Measurements from ENCODE around the gene LRRC36.

LRRC36 gene

DNA sequence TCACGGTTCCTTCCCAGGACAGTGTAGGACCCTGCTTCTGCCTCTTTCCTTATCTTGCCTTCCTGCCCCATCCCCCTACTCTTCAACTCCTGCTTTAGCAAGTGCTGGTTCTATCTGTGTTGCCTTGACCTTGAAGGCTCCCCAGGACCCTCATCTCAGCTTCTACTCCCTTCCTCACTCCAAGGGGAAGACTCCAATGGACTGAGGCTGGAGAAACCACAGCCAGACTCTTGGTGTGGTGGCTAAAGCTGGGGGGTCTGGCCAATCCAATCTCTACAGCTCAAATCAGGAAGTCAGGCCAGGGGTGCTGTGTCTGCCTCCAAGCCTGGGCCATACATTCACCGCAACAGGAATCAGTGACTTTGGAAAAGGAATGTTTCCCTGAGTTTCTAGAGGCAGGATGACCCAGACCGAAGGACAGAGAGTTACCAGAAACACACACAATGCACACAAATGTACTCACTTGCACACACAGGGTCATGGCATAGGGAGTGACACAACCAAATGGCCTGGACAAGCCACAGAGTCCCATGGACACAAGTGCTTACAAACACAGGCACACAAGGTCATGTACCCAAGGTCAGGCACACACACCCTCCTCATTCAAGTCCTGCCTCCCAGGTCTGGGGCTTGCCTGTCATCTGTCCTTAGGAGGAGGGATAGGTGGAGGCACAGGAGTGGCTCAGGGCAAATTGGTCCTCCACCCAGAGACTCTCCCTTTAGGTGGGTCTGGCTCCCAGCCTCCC lies 102.6 kb downstream of the LRRC36 start:
- no peak for DNase-seq (ENCODE audit: low read depth)
- H3K4me3 ChIP-seq (ENCODE audit: control insufficient read depth, low read depth, low read length): no peak overlapping the region
- TF ChIP-seq, protein P1, sequence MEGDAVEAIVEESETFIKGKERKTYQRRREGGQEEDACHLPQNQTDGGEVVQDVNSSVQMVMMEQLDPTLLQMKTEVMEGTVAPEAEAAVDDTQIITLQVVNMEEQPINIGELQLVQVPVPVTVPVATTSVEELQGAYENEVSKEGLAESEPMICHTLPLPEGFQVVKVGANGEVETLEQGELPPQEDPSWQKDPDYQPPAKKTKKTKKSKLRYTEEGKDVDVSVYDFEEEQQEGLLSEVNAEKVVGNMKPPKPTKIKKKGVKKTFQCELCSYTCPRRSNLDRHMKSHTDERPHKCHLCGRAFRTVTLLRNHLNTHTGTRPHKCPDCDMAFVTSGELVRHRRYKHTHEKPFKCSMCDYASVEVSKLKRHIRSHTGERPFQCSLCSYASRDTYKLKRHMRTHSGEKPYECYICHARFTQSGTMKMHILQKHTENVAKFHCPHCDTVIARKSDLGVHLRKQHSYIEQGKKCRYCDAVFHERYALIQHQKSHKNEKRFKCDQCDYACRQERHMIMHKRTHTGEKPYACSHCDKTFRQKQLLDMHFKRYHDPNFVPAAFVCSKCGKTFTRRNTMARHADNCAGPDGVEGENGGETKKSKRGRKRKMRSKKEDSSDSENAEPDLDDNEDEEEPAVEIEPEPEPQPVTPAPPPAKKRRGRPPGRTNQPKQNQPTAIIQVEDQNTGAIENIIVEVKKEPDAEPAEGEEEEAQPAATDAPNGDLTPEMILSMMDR (conservative IDR thresholded peaks at IDR 0.05; ENCODE audit: control insufficient read depth, insufficient read depth, low read depth, low read length): no peak

DNA sequence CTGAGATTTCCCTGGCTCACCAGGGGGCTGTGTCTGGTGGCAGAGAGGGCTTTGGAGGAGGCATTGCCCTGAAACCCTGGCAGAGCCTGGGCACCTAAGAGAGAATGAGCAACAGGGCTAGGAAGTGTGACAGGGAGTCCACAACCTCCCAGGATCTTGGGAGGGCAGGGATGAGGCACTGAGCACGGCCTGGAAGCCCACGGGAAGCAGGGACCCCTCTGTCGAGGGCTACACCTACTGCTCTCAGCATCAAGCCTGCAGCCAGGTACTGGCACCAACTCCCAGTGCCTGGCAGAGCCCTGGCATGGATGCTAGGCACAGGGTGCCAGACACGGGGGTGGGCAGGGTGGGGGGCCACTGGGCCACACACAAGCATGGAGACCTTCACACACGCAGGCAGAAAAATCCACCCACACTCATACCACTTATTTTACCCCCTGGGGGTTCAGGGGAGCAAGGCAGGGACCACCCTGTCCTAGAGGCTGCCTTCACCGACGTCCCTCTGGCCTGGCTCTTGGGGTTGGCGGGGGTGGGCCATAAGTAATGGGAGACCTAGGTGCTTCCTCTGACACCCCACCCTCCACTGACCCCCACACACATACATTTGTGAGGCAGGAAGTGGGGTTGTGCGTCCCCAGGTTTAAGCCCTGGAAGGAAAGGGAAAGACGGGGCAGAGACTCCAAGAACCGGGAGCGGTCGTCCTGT lies 103.3 kb downstream of the LRRC36 start:
- DNase-seq (ENCODE audit: low read depth): no peak
- TF ChIP-seq, protein P1 (conservative IDR thresholded peaks at IDR 0.05; ENCODE audit: control insufficient read depth, insufficient read depth, low read depth, low read length): no peak
- H3K4me3 ChIP-seq (ENCODE audit: control insufficient read depth, low read depth, low read length): no peak overlapping the region

DNA sequence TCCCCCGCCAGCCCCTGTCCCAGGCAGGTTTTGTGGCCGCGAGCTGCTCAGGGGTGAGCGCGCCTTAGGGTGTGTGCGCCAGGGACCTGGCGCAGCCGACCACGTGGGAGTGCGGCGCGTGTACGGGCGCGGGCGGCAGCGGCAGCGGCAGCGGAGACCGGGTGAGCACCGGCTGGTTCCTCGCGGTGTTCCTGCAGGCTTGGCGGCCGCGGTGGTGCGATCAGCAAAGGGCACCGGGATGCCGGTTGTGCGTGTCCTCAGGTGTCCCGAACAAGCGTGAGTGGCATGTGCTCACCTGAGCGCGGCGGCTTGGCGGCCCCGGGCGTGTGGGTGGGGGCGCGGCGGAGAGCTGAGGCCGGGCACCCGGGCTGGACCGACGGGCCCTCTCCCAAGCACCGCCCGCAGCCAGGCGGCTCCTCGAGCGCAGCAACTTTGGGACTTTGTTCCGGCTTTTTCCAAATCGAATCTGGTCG lies 103.9 kb downstream of the LRRC36 start:
- TF ChIP-seq, protein P1 (conservative IDR thresholded peaks at IDR 0.05; ENCODE audit: control insufficient read depth, insufficient read depth, low read depth, low read length): no peak
- H3K4me3 ChIP-seq (ENCODE audit: control insufficient read depth, low read depth, low read length): peak overlapping the region; percentile 7
- no peak for DNase-seq (ENCODE audit: low read depth)

DNA sequence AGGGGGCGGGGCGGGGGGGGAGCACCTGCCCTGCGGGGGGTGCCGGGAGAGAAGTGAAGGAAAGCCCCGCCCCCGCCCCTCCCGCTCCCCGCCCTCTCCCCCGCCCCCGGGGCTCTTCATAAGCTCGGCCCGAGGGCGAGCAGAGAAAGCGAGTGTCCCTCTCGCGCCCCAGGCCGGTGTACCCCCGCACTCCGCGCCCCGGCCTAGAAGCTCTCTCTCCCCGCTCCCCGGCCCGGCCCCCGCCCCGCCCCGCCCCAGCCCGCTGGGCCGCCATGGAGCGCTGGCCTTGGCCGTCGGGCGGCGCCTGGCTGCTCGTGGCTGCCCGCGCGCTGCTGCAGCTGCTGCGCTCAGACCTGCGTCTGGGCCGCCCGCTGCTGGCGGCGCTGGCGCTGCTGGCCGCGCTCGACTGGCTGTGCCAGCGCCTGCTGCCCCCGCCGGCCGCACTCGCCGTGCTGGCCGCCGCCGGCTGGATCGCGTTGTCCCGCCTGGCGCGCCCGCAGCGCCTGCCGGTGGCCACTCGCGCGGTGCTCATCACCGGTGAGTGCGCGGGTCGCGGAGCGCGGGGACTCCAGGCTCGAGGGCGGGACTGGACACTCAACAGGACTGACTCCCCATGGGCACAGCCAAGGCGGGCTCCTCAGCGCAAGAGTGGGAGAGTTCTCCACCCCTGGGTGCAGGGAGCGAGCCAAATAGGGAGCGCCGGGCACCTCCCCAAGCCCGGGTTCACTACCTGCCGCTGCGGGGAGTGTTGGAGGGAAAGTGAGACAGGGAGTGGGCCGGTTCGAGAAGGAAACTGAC lies 104.6 kb downstream of the LRRC36 start, which contains the start of gene HSD11B2:
Gene HSD11B2 (plus strand): TSS at position 145 of the 798 bp plus-strand sequence. CDS start 128 bp downstream, at position 273.
- DNase-seq (ENCODE audit: low read depth): no peak
- H3K4me3 ChIP-seq (ENCODE audit: control insufficient read depth, low read depth, low read length): peak within 1 kb of the TSS; percentile 7
- TF ChIP-seq, protein P1 (conservative IDR thresholded peaks at IDR 0.05; ENCODE audit: control insufficient read depth, insufficient read depth, low read depth, low read length): no peak

DNA sequence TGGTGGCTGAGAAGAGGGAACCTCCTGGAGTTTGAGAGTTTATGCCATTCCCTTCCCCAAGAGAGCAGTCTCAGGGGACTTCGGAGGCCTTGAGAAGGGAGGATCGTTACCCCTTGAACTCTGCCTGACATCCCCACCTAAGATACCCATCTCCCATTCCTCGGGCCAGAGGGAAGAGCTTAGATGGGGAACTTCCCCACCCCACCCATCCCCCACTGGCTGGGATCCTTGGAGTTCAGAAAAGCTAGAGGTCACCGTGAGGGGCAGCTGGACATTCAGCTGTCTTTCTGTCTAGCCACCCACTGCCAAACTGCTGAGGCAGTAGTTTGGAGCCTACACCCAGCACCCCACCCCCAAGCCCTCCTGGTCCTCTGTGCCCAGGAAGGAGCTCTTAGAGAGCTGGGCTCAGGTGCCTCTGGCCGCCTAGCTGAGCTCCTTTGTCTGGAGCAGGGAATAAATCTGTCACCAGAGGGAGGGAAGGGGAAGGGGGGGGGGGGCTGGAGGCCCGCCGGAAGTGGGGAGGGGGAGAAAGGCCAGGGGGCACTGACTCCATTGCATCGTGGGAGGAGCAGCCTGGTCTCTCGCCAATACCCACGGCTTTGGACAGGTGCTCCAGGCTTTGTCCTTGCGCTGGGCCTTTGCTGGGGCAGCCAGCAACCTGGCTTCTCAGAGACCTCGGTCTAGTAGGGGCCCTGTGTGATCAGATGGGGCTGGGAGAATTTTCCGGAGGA lies 105.3 kb downstream of the LRRC36 start:
- no peak for DNase-seq (ENCODE audit: low read depth)
- H3K4me3 ChIP-seq (ENCODE audit: control insufficient read depth, low read depth, low read length): no peak overlapping the region
- TF ChIP-seq, protein P1 (conservative IDR thresholded peaks at IDR 0.05; ENCODE audit: control insufficient read depth, insufficient read depth, low read depth, low read length): no peak

DNA sequence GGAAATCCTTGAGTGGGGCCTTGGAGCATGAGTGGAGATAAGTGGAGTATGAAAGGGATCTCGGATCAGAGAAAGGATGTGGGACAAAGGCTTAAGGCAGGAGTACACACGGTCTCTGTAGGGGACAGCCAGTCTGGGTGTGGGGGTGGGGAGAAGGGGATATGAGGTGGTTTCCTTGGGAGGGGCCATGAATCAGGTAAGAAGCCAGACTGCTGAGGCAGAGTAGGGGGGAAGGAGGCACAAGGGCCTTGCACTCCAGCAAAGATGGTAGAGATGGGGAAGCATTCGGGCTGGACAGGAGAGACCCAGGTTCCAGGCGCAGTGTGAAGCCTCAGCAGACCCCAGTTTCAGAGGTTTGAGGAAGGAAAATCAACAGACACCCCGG lies 105.9 kb downstream of the LRRC36 start:
- TF ChIP-seq, protein P1 (conservative IDR thresholded peaks at IDR 0.05; ENCODE audit: control insufficient read depth, insufficient read depth, low read depth, low read length): no peak
- no peak for DNase-seq (ENCODE audit: low read depth)
- H3K4me3 ChIP-seq (ENCODE audit: control insufficient read depth, low read depth, low read length): no peak overlapping the region
